Subcutaneous adipose tissue (tissue), 4 donors: ENCODE results near the gene SART1. TPM values are rescaled to one million over a fixed set of nuclear protein-coding genes. Genes with fewer than 3 reads are reported as not detected.

Source experiments
- CTCF ChIP-seq: fragments of 450-650 bp; IDR thresholded peaks from one replicate; pipeline ENCODE4 v1.5.1; 2016; ENCODE audit warnings: low read depth, mild to moderate bottlenecking, control low read depth, antibody characterized with exemption, moderate library complexity
- total RNA-seq, 4 donors: library from RNA; depleted of rRNA; stranded (reverse); fragments of >200 nt; gene quantifications; one replicate each; pipeline ENCODE4 v1.1.0, GENCODE V29; 2016

Gene SART1
- total RNA-seq, 4 donors from 2014 or later = 33.7 to 69.9 (median 41.8) TPM

- TF ChIP-seq CTCF = no peak
These were observed 15.5 kb upstream of the SART1 start for GRCh38 chr11:65945941-65946558.

- no peak for TF ChIP-seq CTCF
These were observed 14.9 kb upstream of the SART1 start for GRCh38 chr11:65946655-65947054.

GRCh38 chr11:65947133-65947532 lies 14.4 kb upstream of the SART1 start:
- TF ChIP-seq CTCF = no peak

- TF ChIP-seq CTCF = no peak
These were observed 13.9 kb upstream of the SART1 start for GRCh38 chr11:65947603-65948125.

- TF ChIP-seq CTCF = no peak
These were observed 9.4 kb upstream of the SART1 start for GRCh38 chr11:65952052-65952521.

GRCh38 chr11:65953471-65953870 lies 8.1 kb upstream of the SART1 start:
- TF ChIP-seq CTCF = no peak

GRCh38 chr11:65954771-65955170 lies 6.8 kb upstream of the SART1 start:
- TF ChIP-seq CTCF = no peak
